OCI-LY3 (cell line): Measurements from ENCODE around the gene CD84.
A peak's percentile ranks its signal among the peaks of the same experiment; 100 is the strongest.

Experiments used
- H2AFZ ChIP-seq: fragments of 200-600, 300-600 bp; shearing (Covaris generic); 2 replicates; pipeline ENCODE4 v1.6.0; 2014; ENCODE audit warnings: antibody characterized with exemption, low read depth, low read length
- H3K27ac ChIP-seq: fragments of 200-600, 300-600 bp; sonication (generic); 2 replicates; pipeline ENCODE4 v1.5.1; 2014; ENCODE audit warnings: mild to moderate bottlenecking, low read length, moderate library complexity, mixed read lengths
- H3K27me3 ChIP-seq: fragments of 200-600, 300-600 bp; sonication (generic); 2 replicates; pipeline ENCODE4 v1.6.1; 2014; ENCODE audit warnings: low read depth, low read length, mixed read lengths
- H3K36me3 ChIP-seq: fragments of 200-600, 300-600 bp; sonication (generic); replicated peaks from 2 replicates; pipeline ENCODE3; 2014; ENCODE audit warnings: low read depth, low read length, mixed read lengths
- H3K4me1 ChIP-seq: fragments of 300-600, 200-600 bp; sonication (generic); 2 replicates; pipeline ENCODE4 v1.6.1; 2014; ENCODE audit warnings: low read length, mixed read lengths
- H3K4me2 ChIP-seq: fragments of 200-600, 300-600 bp; sonication (generic); 2 replicates; pipeline ENCODE4 v1.6.1; 2014; ENCODE audit warnings: low read length, mixed read lengths
- H3K4me3 ChIP-seq: fragments of 300-600, 200-600 bp; sonication (generic); 2 replicates; pipeline ENCODE4 v1.5.1; 2014; ENCODE audit warnings: antibody characterized with exemption, mild to moderate bottlenecking, low read length, moderate library complexity
- H3K79me2 ChIP-seq: fragments of 300-600, 200-600 bp; shearing (Covaris generic); 2 replicates; pipeline ENCODE4 v1.6.1; 2014; ENCODE audit warnings: mild to moderate bottlenecking, low read length, mixed read lengths
- H3K9ac ChIP-seq: fragments of 300-600, 200-600 bp; shearing (Covaris generic); 2 replicates; pipeline ENCODE4 v1.6.0; 2014; ENCODE audit warnings: mild to moderate bottlenecking, low read length, moderate library complexity
- H3K9me3 ChIP-seq: fragments of 200-600, 300-600 bp; shearing (Covaris generic); 2 replicates; pipeline ENCODE4 v1.6.1; 2014; ENCODE audit warnings: low read length, mixed read lengths; ENCODE audit not compliant: insufficient read depth
- H4K20me1 ChIP-seq: fragments of 200-600, 300-600 bp; sonication (generic); 2 replicates; pipeline ENCODE4 v1.6.1; 2016; ENCODE audit warnings: low read length, mixed read lengths; ENCODE audit not compliant: insufficient read depth
- EZH2phosphoT487 ChIP-seq: fragments of 200-600 bp; shearing (Covaris generic); IDR thresholded peaks from 2 replicates; pipeline ENCODE4 v1.6.1; 2018; ENCODE audit warnings: antibody characterized with exemption, mixed run types, low read depth
- TF ChIP-seq, protein P1 (sequence below): fragments of 200-600, 300-600 bp; sonication (generic); IDR thresholded peaks from 2 replicates; pipeline ENCODE4 v1.5.1; 2014; ENCODE audit warnings: antibody characterized with exemption, low read length, low read depth

The CD84 gene

GRCh38 chr1:160608514-160608913 lies 29.2 kb upstream of the CD84 start:
- TF ChIP-seq EZH2phosphoT487 = no peak
- TF ChIP-seq, protein P1, sequence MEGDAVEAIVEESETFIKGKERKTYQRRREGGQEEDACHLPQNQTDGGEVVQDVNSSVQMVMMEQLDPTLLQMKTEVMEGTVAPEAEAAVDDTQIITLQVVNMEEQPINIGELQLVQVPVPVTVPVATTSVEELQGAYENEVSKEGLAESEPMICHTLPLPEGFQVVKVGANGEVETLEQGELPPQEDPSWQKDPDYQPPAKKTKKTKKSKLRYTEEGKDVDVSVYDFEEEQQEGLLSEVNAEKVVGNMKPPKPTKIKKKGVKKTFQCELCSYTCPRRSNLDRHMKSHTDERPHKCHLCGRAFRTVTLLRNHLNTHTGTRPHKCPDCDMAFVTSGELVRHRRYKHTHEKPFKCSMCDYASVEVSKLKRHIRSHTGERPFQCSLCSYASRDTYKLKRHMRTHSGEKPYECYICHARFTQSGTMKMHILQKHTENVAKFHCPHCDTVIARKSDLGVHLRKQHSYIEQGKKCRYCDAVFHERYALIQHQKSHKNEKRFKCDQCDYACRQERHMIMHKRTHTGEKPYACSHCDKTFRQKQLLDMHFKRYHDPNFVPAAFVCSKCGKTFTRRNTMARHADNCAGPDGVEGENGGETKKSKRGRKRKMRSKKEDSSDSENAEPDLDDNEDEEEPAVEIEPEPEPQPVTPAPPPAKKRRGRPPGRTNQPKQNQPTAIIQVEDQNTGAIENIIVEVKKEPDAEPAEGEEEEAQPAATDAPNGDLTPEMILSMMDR = no peak
- Histone ChIP-seq H3K79me2 (no peaks in the 10 kb centered on the region), H3K4me3 (no peak overlapping the region), H4K20me1 (no peaks in the 10 kb centered on the region), H3K27ac (no peak overlapping the region), H3K9ac (no peak overlapping the region), H3K9me3 (no peaks in the 10 kb centered on the region), H2AFZ (no peak overlapping the region), H3K4me2 (no peak overlapping the region), H3K4me1 (peaks cover 56% of the 10 kb centered on the region), H3K27me3 (peaks cover 5% of the 10 kb centered on the region; the same call in 1 of the 2 replicates), H3K36me3 (no peaks in the 10 kb centered on the region)

DNA sequence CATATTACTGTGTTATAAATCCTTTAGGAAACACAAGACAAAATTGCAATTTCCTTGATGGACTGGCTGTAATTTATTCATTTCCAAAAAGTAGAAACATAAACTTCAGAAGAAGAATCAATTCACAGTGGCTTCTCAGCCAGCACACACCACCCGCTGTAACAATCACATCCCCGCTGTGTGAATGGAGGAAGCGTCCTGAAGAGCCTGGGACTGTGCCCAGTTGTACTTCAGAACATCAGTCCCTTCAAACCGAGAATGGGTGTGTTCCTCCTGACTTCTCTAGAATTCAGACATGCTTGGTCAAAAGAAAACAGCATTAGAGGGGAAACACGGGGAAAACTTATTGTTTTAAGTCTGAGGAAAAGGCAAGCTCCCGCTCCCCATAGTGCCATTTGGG lies 28.8 kb upstream of the CD84 start:
- Histone ChIP-seq H3K9me3 (no peaks in the 10 kb centered on the region), H3K4me3 (no peak overlapping the region), H3K4me1 (peaks cover 56% of the 10 kb centered on the region), H3K9ac (no peak overlapping the region), H2AFZ (no peak overlapping the region), H3K27ac (no peak overlapping the region), H3K27me3 (peaks cover 2% of the 10 kb centered on the region; the same call in 1 of the 2 replicates), H3K79me2 (no peaks in the 10 kb centered on the region), H4K20me1 (no peaks in the 10 kb centered on the region), H3K4me2 (no peak overlapping the region), H3K36me3 (no peaks in the 10 kb centered on the region)
- TF ChIP-seq EZH2phosphoT487 = no peak
- TF ChIP-seq, protein P1 = no peak

- Histone ChIP-seq H3K36me3 (no peaks in the 10 kb centered on the region), H3K4me1 (peaks cover 56% of the 10 kb centered on the region), H2AFZ (no peak overlapping the region), H3K27me3 (no peaks in the 10 kb centered on the region), H3K4me3 (no peak overlapping the region), H3K9me3 (no peaks in the 10 kb centered on the region), H3K4me2 (no peak overlapping the region), H4K20me1 (no peaks in the 10 kb centered on the region), H3K79me2 (no peaks in the 10 kb centered on the region), H3K9ac (no peak overlapping the region), H3K27ac (no peak overlapping the region)
- no peak for TF ChIP-seq EZH2phosphoT487
- TF ChIP-seq, protein P1 = no peak
These were observed 28.4 kb upstream of the CD84 start for GRCh38 chr1:160607672-160608032.

GRCh38 chr1:160607011-160607671 lies 27.8 kb upstream of the CD84 start:
- H3K9me3 ChIP-seq = no peaks in the 10 kb centered on the region
- H3K79me2 ChIP-seq = no peaks in the 10 kb centered on the region
- H3K27me3 ChIP-seq = no peaks in the 10 kb centered on the region
- H3K4me2 ChIP-seq = peak overlapping the region; percentile 25; the same call in 1 of the 2 replicates
- no peak overlapping the region for H3K4me3 ChIP-seq
- H2AFZ ChIP-seq = peak overlapping the region; percentile 51; the same call in 1 of the 2 replicates
- H3K4me1 ChIP-seq = peaks cover 52% of the 10 kb centered on the region
- no peak overlapping the region for H3K27ac ChIP-seq
- H3K9ac ChIP-seq = no peak overlapping the region
- H3K36me3 ChIP-seq = no peaks in the 10 kb centered on the region
- H4K20me1 ChIP-seq = no peaks in the 10 kb centered on the region
- no peak for TF ChIP-seq EZH2phosphoT487
- TF ChIP-seq, protein P1 = peak; percentile 98
